ENCODE measurements around the gene SRCIN1.

DNA sequence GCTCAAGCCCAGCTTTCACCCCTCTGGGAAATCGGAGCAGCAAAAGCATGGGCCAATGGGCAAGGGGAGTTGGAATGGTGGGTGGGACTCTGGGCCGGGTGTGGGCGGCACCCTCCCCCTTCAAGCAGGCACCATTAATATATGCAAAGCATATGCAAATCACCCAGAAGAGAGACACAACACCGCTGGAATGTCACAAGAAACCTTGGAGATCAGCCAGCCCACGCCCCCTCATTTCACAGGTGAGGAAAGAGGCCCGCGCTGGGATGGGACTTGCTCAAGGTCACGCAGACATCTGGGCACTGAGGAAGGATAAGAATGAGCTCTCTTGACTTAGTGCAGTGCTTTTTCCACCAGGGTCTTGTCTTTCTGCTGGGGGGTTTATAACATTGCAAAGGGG is 4.8 kb downstream of the SRCIN1 start:
- no peak for TF ChIP-seq CTCF (IDR thresholded peaks at IDR 0.05; ENCODE audit: insufficient read depth, low read length, poor library complexity, severe bottlenecking)
- no peak for TF ChIP-seq EZH2phosphoT487 (conservative IDR thresholded peaks at IDR 0.05; ENCODE audit: low read length)
